Neural progenitor cell (in vitro differentiated cells): ENCODE results near the gene INHBA.

Experiments used
- CTCF ChIP-seq: fragments of 200-600 bp; sonication (generic); IDR thresholded peaks from 2 replicates; pipeline ENCODE4 v1.5.1; 2017; ENCODE audit warnings: antibody characterized with exemption, mild to moderate bottlenecking
- EZH2phosphoT487 ChIP-seq: fragments of 200-600 bp; sonication (generic); IDR thresholded peaks from 2 replicates; pipeline ENCODE4 v1.6.1; 2017; ENCODE audit warnings: antibody characterized with exemption

- no peak for TF ChIP-seq CTCF
- no peak for TF ChIP-seq EZH2phosphoT487
Observed at GRCh38 chr7:41735206-41735605, 32.3 kb upstream of the INHBA start.
